Spleen (tissue), 11 donors: ENCODE results near the gene KLHL12. TPM values are rescaled to one million over a fixed set of nuclear protein-coding genes. Genes with fewer than 3 reads are reported as not detected.
"Not testable (repeated sequence)": the region's sequence is repeated elsewhere in the genome, so short reads cannot be mapped to it uniquely, and the experiment has no call there.

ENCODE experiments used
- DNase-seq: peaks from one replicate; pipeline ENCODE4 v3.0.0-alpha.2; 2020
- H3K27ac ChIP-seq, 8 donors: fragments of 200-600 bp; sonication (generic) in 7 of 8; 1 replicate in 4 of 8; 2 replicates in 4 of 8; pipeline versions ENCODE4 v1.5.0 to v1.8.0; 2016 to 2021; ENCODE audit warnings: inconsistent platforms in 4 of 8, mild to moderate bottlenecking in 4 of 8, moderate library complexity in 1 of 8
- H3K27me3 ChIP-seq, 7 donors: fragments of 200-600 bp; sonication (generic) in 6 of 7; replicated peaks in 1 of 7; 1 replicate in 4 of 7; 2 replicates in 3 of 7; pipeline versions ENCODE4 v1.5.0 to v1.8.0; 2016 to 2021; ENCODE audit warnings: inconsistent platforms in 3 of 7, mild to moderate bottlenecking in 1 of 7
- H3K36me3 ChIP-seq, 6 donors: fragments of 200-600 bp; sonication (generic) in 5 of 6; 1 replicate in 4 of 6; 2 replicates in 2 of 6; pipeline versions ENCODE4 v1.5.0 to v1.8.0; 2016 to 2021; ENCODE audit warnings: inconsistent platforms in 2 of 6
- H3K4me1 ChIP-seq, 6 donors: fragments of 200-600 bp; sonication (generic) in 5 of 6; 1 replicate in 3 of 6; 2 replicates in 3 of 6; pipeline versions ENCODE4 v1.5.0 to v1.8.0; 2016 to 2021; ENCODE audit warnings: inconsistent platforms in 3 of 6
- H3K4me3 ChIP-seq, 8 donors: fragments of 200-600 bp; sonication (generic) in 7 of 8; 1 replicate in 4 of 8; 2 replicates in 4 of 8; pipeline versions ENCODE4 v1.5.0 to v1.8.0; 2016 to 2021; ENCODE audit warnings: inconsistent platforms in 4 of 8, mild to moderate bottlenecking in 4 of 8, moderate library complexity in 2 of 8
- H3K9me3 ChIP-seq, 8 donors: fragments of 200-600 bp; sonication (generic) in 7 of 8; 1 replicate in 4 of 8; 2 replicates in 4 of 8; pipeline versions ENCODE4 v1.5.0 to v1.8.0; 2016 to 2021; ENCODE audit warnings: inconsistent platforms in 4 of 8
- CTCF ChIP-seq, 11 experiments: fragments of 200-600 bp in 7 of 11; fragments of 450-650 bp in 4 of 11; sonication (generic) in 4 of 11; IDR thresholded peaks in 8 of 11; conservative IDR thresholded peaks in 3 of 11; 1 replicate in 7 of 11; 2 replicates in 4 of 11; pipeline versions ENCODE4 v1.4.0 to v1.8.0; 2016 to 2021; ENCODE audit warnings: antibody characterized with exemption in 11 of 11, inconsistent platforms in 4 of 11, mild to moderate bottlenecking in 1 of 11
- POLR2A ChIP-seq, 3 donors: fragments of 450-650 bp; IDR thresholded peaks; one replicate each; pipeline ENCODE4 v1.5.1; 2017; ENCODE audit warnings: antibody characterized with exemption in 3 of 3, mild to moderate bottlenecking in 1 of 3
- POLR2AphosphoS5 ChIP-seq, 3 donors: sonication (generic); formaldehyde crosslinking; IDR thresholded peaks; one replicate each; pipeline ENCODE4 v1.5.1; 2017; ENCODE audit warnings: antibody characterized with exemption in 3 of 3
- WGBS, 5 donors: extraction: QIAGEN DNeasy Blood & Tissue Kit in 3 of 5; methylation state at CpG; one replicate each; pipeline versions ENCODE4 v1.1.5 to v1.1.7; 2013 to 2018; 5-methylcytosine and 5-hydroxymethylcytosine counted together
- intact Hi-C: fragments of 100-400 bp; cut with DNase I; formaldehyde crosslinking; loops from one replicate; pipeline ENCODE4 v1.15.0; 2023; ENCODE audit warnings: low total_unique reads
- polyA plus RNA-seq, 3 donors: library from polyadenylated mRNA; stranded (reverse); fragments of 200-250 nt; gene quantifications; one replicate each; pipeline ENCODE4 v1.2.1, GENCODE V29; 2013
- total RNA-seq, 7 donors: library from RNA; depleted of rRNA in 3 of 7; stranded (reverse); fragments of >200 nt in 3 of 7; fragmentation: NEBNext Ultra II Directional in 4 of 7; extraction: Animal tissue kit (Norgen Biotek cat#: 25700) in 4 of 7; gene quantifications; one replicate each; pipeline versions ENCODE4 v1.1.0 to v1.2.1, GENCODE V29; 2016 to 2021
- donor health status: healthy with polysubstance abuse.
- donor health status: DM: no; HTN: no; CAD: no; lungs with moderate emphysema.
- donor health status: DM: no; HTN: no; CAD: no.
- donor health status: Bipolar disorder and iron deficiency.
- donor health status: healthy.
- donor health status: DM: no; HTN: no; CAD: no.
- donor health status: DM: yes; HTN: yes; CAD: no.

The KLHL12 gene
- total and polyA plus RNA-seq, 10 donors: 14.8 to 35.4 (median 23.8) TPM

GRCh38 chr1:202940561-202940960 is 13.5 kb upstream of the KLHL12 start:
- H3K36me3 ChIP-seq: peaks cover 0 to 66% (median 56%) of the 10 kb centered on the region in 6 donors
- H3K27me3 ChIP-seq: no peaks in the 10 kb centered on the region
- no peak overlapping the region for H3K27ac ChIP-seq
- no peak overlapping the region for H3K4me3 ChIP-seq
- DNase-seq: no peak
- TF ChIP-seq POLR2A (IDR thresholded peaks at IDR 0.05) (no peak), CTCF (IDR thresholded peaks at IDR 0.05 in 8 of 11, conservative IDR thresholded peaks at IDR 0.05 in 3 of 11) (no peak), POLR2AphosphoS5 (IDR thresholded peaks at IDR 0.05) (no peak)
- H3K4me1 ChIP-seq: no peaks in the 10 kb centered on the region
- intact Hi-C loops: no loop called here
- no peaks in the 10 kb centered on the region for H3K9me3 ChIP-seq

- H3K27me3 ChIP-seq: no peaks in the 10 kb centered on the region
- no peaks in the 10 kb centered on the region for H3K4me1 ChIP-seq
- DNase-seq: no peak
- no peaks in the 10 kb centered on the region for H3K9me3 ChIP-seq
- no peak for TF ChIP-seq POLR2AphosphoS5 (IDR thresholded peaks at IDR 0.05)
- no peak for TF ChIP-seq POLR2A (IDR thresholded peaks at IDR 0.05)
- no peak for TF ChIP-seq CTCF (IDR thresholded peaks at IDR 0.05 in 8 of 11, conservative IDR thresholded peaks at IDR 0.05 in 3 of 11)
- peaks cover 0 to 45% (median 35%) of the 10 kb centered on the region in 6 donors for H3K36me3 ChIP-seq
- H3K4me3 ChIP-seq: no peak overlapping the region
- whole genome bisulfite sequencing, 5 donors: 76 to 94% (median 88%) methylated on average over 5 of the region's 5 CpGs
- intact Hi-C loops: no loop called here
- H3K27ac ChIP-seq: no peak overlapping the region
These were observed 11.4 kb upstream of the KLHL12 start for GRCh38 chr1:202938287-202938925.

- H3K9me3 ChIP-seq, H3K27me3 ChIP-seq, H3K4me1 ChIP-seq, H3K27ac ChIP-seq, DNase-seq, H3K4me3 ChIP-seq, intact Hi-C loops: not testable (repeated sequence)
- WGBS, 5 donors: 78 to 100% (median 100%) methylated on average over 1 of the region's 6 CpGs
- H3K36me3 ChIP-seq: peaks cover 0 to 25% (median 15%) of the 10 kb centered on the region in 6 donors
These were observed 9.4 kb upstream of the KLHL12 start for GRCh38 chr1:202936409-202936808.

GRCh38 chr1:202935844-202936243 is 8.8 kb upstream of the KLHL12 start:
- Histone ChIP-seq H3K4me3 (no peak overlapping the region), H3K4me1 (no peaks in the 10 kb centered on the region), H3K27me3 (no peaks in the 10 kb centered on the region), H3K9me3 (peaks cover 0 to 7% (median 0%) of the 10 kb centered on the region in 8 donors), H3K36me3 (peaks cover 0 to 19% (median 9%) of the 10 kb centered on the region in 6 donors), H3K27ac (no peak overlapping the region)
- no peak for TF ChIP-seq POLR2AphosphoS5 (IDR thresholded peaks at IDR 0.05)
- no peak for TF ChIP-seq POLR2A (IDR thresholded peaks at IDR 0.05)
- TF ChIP-seq CTCF (IDR thresholded peaks at IDR 0.05 in 8 of 11, conservative IDR thresholded peaks at IDR 0.05 in 3 of 11): no peak
- intact Hi-C loops: no loop called here
- DNase-seq: no peak
- WGBS, 5 donors: 72 to 90% (median 82%) methylated on average over 3 of the region's 3 CpGs
